Brain microvascular endothelial cell (primary cell): ENCODE results near the gene APBA2.

Experiments used
- DNase-seq: peaks from one replicate; pipeline ENCODE4 v3.0.0-alpha.2; 2020
- H3K27ac ChIP-seq: fragments of 250-450 bp; sonication (Bioruptor Pico); 2 replicates; pipeline ENCODE4 v1.5.1; 2020; ENCODE audit warnings: mild to moderate bottlenecking, moderate library complexity
- H3K27me3 ChIP-seq: fragments of 250-450 bp; sonication (Bioruptor Pico); replicated peaks from 2 replicates; pipeline ENCODE4 v1.5.1; 2020; ENCODE audit warnings: mild to moderate bottlenecking
- H3K36me3 ChIP-seq: fragments of 250-450 bp; sonication (Bioruptor Pico); replicated peaks from 2 replicates; pipeline ENCODE4 v1.5.1; 2020; ENCODE audit warnings: mild to moderate bottlenecking
- H3K4me3 ChIP-seq: 2 replicates; pipeline ENCODE4 v1.5.1; 2011; ENCODE audit warnings: low read depth, mild to moderate bottlenecking, control low read depth, low read length, moderate library complexity
- CTCF ChIP-seq: IDR thresholded peaks from 2 replicates; pipeline ENCODE4 v1.5.1; 2011; ENCODE audit warnings: low read depth, mild to moderate bottlenecking, moderate library complexity, low read length, control low read depth, inconsistent platforms; ENCODE audit errors: missing control alignments
- in situ Hi-C: cut with HindIII; loops from 2 replicates; pipeline ENCODE4 v1.10.0; 2017; ENCODE audit warnings: low sequenced_read_pairs, low pct_ligation_motif_present

The APBA2 gene

GRCh38 chr15:29071232-29071881, 185.6 kb downstream of the APBA2 start:
- in situ Hi-C loops, result no loop called here
- TF ChIP-seq CTCF, result no peak
- Histone ChIP-seq H3K4me3 (no peak overlapping the region), H3K36me3 (no peaks in the 10 kb centered on the region), H3K27ac (no peak overlapping the region), H3K27me3 (no peaks in the 10 kb centered on the region)
- no peak for DNase-seq

- TF ChIP-seq CTCF, result no peak
- H3K27ac ChIP-seq, result no peak overlapping the region
- no peaks in the 10 kb centered on the region for H3K36me3 ChIP-seq
- no peaks in the 10 kb centered on the region for H3K27me3 ChIP-seq
- no peak for DNase-seq
- in situ Hi-C loops, result no loop called here
- no peak overlapping the region for H3K4me3 ChIP-seq
Observed at GRCh38 chr15:29071882-29072273, 186.1 kb downstream of the APBA2 start.

GRCh38 chr15:29072444-29072843, 186.7 kb downstream of the APBA2 start:
- DNase-seq, result no peak
- Histone ChIP-seq H3K36me3 (no peaks in the 10 kb centered on the region), H3K27me3 (no peaks in the 10 kb centered on the region), H3K4me3 (no peak overlapping the region), H3K27ac (no peak overlapping the region)
- in situ Hi-C loops, result no loop called here
- TF ChIP-seq CTCF, result no peak

GRCh38 chr15:29074045-29074444, 188.3 kb downstream of the APBA2 start:
- Histone ChIP-seq H3K27ac (no peak overlapping the region), H3K27me3 (no peaks in the 10 kb centered on the region), H3K36me3 (no peaks in the 10 kb centered on the region), H3K4me3 (no peak overlapping the region)
- DNase-seq, result no peak
- in situ Hi-C loops, result no loop called here
- TF ChIP-seq CTCF, result no peak

GRCh38 chr15:29078541-29078940, 192.8 kb downstream of the APBA2 start:
- no peaks in the 10 kb centered on the region for H3K27me3 ChIP-seq
- H3K27ac ChIP-seq, result no peak overlapping the region
- no peak for DNase-seq
- no peak for TF ChIP-seq CTCF
- no peak overlapping the region for H3K4me3 ChIP-seq
- in situ Hi-C loops, result no loop called here
- H3K36me3 ChIP-seq, result no peaks in the 10 kb centered on the region

- Histone ChIP-seq H3K27ac (no peak overlapping the region), H3K36me3 (no peaks in the 10 kb centered on the region), H3K27me3 (no peaks in the 10 kb centered on the region), H3K4me3 (no peak overlapping the region)
- no peak for DNase-seq
- TF ChIP-seq CTCF, result no peak
- in situ Hi-C loops, result no loop called here
Observed at GRCh38 chr15:29079479-29079878, 193.7 kb downstream of the APBA2 start.
